Stomach smooth muscle (tissue), 2 donors: ENCODE measurements around the gene FGF14.

Source experiments
- H3K27ac ChIP-seq: one replicate; pipeline ENCODE4 v1.7.0; 2013; ENCODE audit warnings: mild to moderate bottlenecking, low read length, inconsistent platforms
- H3K27me3 ChIP-seq, 2 donors: one replicate each; pipeline ENCODE4 v1.7.0; 2013; ENCODE audit warnings: low read length in 2 of 2; ENCODE audit not compliant: insufficient read depth in 2 of 2, control insufficient read depth in 1 of 2
- H3K36me3 ChIP-seq, 2 donors: one replicate each; pipeline ENCODE4 v1.7.0; 2013; ENCODE audit warnings: low read length in 2 of 2; ENCODE audit not compliant: control insufficient read depth in 2 of 2, insufficient read depth in 2 of 2
- H3K4me1 ChIP-seq: one replicate; pipeline ENCODE4 v1.7.0; 2013; ENCODE audit warnings: low read length; ENCODE audit not compliant: control insufficient read depth, insufficient read depth
- H3K4me3 ChIP-seq, 2 donors: one replicate each; pipeline ENCODE4 v1.7.0; 2013; ENCODE audit warnings: low read length in 2 of 2
- H3K9ac ChIP-seq, 2 donors: one replicate each; pipeline ENCODE4 v1.7.0; 2013; ENCODE audit warnings: low read length in 2 of 2, mild to moderate bottlenecking in 1 of 2
- H3K9me3 ChIP-seq, 2 donors: one replicate each; pipeline ENCODE4 v1.7.0; 2013; ENCODE audit warnings: low read length in 2 of 2; ENCODE audit not compliant: control insufficient read depth in 2 of 2
- donor health status: healthy.
- donor health status: Pancreatic carcinoma.

FGF14 gene

DNA sequence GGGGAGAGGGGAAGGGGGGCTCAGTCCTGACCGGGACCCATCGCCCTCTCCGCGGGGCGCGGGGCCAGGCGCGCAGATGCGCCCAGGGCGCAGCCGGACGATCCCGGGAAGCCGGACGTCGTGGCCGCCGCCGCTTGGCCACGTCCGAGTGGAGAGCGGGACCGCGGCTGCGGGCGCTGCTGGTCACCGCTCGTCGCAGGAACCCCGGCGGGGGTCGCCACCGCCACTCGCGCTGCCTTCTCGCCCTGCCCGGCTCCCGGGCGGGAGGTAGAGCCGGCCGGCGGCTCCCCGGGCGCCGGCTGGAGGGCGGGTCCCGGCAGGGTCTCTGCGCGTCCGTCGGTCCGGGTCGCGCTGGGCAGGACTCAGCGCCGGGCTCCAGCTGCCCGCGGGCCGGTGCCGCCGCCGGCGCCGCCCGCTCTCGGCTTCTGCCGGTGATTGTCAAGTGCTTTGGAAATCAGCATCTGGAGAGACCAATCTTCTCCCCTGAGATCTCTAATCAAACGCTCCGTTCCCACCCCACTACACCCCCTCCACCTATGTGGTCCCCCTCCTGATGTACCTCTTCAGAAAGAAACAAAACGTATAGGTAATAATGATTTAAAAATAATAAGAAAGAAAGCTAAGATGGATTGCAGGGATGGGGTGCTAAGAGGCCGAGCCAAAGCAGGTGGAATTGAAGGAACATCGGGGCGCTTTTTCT lies 484.9 kb downstream of the FGF14 start:
- Histone ChIP-seq H3K27ac (no peak overlapping the region), H3K36me3 (no peaks in the 10 kb centered on the region), H3K4me3 (peak overlapping the region; percentile 24 to 66), H3K9me3 (no peaks in the 10 kb centered on the region), H3K27me3 (peaks cover 36 to 56% of the 10 kb centered on the region in 2 donors), H3K4me1 (peaks cover 17% of the 10 kb centered on the region), H3K9ac (no peak overlapping the region)

DNA sequence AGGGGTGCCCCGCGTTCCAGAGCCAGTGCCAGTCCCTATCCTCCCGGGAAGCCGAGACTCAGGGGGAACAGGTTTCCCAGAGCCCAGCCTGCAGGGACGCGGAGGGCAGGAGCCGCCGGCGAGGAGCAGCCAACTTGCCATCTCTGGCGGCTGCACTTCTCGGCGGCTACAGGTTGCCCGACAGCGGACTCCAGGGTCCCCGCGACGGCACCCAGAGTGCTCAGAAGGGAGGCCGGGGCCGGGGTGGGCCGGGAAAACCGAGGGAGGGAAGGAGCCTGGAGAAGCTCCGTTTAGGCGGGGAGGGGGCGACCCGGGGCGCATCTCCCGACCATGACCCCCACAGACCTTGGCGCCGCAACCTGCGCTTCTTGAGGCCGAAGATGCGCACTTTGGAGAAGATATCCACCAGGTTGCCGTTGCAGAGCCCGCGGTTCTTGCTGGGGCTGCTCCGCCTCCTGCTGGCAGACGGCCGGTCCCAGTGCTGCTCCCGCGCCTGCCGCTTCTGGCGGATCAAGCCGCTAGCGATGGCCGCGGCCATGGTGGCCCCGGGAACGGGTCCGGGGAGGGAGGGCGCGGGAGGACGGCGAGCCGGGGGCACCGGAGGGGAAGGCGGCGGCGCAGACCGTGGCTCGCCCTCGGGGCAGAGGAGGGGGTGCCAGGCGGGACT lies 485.6 kb downstream of the FGF14 start:
- peaks cover 33 to 51% of the 10 kb centered on the region in 2 donors for H3K27me3 ChIP-seq
- H3K9ac ChIP-seq, result no peak overlapping the region
- peaks cover 17% of the 10 kb centered on the region for H3K4me1 ChIP-seq
- H3K9me3 ChIP-seq, result no peaks in the 10 kb centered on the region
- no peaks in the 10 kb centered on the region for H3K36me3 ChIP-seq
- H3K27ac ChIP-seq, result no peak overlapping the region
- H3K4me3 ChIP-seq, result peak overlapping the region; percentile 24 to 66

DNA sequence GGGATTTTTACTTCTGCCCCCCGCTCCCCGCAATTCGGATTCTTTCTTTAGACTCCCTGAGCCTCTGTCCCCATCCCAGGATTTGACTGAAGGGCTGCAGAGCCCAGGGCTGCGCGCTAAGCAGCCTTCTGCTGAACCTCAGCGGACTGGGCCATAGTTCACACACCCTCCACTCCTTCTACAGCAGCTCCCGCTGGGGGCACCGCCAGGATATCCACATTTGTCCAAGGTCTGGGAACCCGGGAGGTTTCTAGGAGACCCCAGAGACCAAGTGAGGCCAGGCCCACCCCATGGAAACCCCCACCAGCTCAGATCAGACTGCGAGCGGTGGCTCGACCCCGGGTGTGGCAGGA lies 486.1 kb downstream of the FGF14 start:
- Histone ChIP-seq H3K9ac (no peak overlapping the region), H3K27me3 (peaks cover 30 to 46% of the 10 kb centered on the region in 2 donors), H3K9me3 (no peaks in the 10 kb centered on the region), H3K4me1 (peaks cover 17% of the 10 kb centered on the region), H3K4me3 (peak overlapping the region in 1 of 2 donors; percentile 66), H3K36me3 (no peaks in the 10 kb centered on the region), H3K27ac (no peak overlapping the region)

DNA sequence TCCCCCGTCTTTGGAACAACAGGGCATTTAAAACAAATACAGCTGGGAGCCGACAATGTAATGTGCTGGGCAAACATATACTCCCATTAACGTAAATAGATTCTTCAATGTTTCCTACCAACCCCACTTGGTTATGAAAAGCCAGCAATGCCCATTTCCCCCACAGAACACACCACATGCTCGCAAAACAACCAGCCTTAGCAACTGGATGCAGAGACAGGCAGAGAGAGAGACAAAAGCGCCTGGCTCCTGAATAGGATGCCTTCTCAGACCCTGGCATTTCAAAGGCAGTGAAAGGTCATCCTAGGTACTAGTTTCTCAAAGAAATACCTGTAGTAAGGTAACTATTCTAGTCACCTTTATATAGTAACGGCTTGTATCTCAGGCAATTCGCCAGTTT lies 486.5 kb downstream of the FGF14 start:
- Histone ChIP-seq H3K27ac (no peak overlapping the region), H3K9ac (no peak overlapping the region), H3K36me3 (no peaks in the 10 kb centered on the region), H3K4me3 (no peak overlapping the region), H3K9me3 (no peaks in the 10 kb centered on the region), H3K4me1 (peaks cover 17% of the 10 kb centered on the region), H3K27me3 (peaks cover 30 to 46% of the 10 kb centered on the region in 2 donors)

DNA sequence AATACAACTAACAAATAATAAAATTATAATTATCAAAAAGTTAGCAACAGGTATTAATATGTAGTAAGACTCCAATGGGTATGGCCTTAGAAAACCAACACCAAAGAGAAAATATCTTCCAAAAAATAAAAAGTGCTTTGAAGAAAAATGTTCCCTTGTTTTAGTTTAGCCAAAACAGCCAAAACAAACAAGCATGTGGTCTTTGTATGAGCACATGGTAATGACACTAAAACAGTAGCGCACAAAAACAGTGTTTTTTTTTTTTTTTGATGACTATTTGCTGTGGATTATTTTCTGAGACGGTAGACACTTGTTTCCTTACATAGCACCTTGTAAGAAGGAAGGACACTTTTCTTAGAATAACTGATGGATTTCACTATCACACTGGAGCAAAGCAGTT lies 490.1 kb downstream of the FGF14 start:
- Histone ChIP-seq H3K27me3 (peaks cover 7 to 15% of the 10 kb centered on the region in 2 donors), H3K9me3 (no peaks in the 10 kb centered on the region), H3K36me3 (no peaks in the 10 kb centered on the region), H3K4me3 (no peak overlapping the region), H3K4me1 (peaks cover 6% of the 10 kb centered on the region), H3K27ac (no peak overlapping the region), H3K9ac (no peak overlapping the region)

DNA sequence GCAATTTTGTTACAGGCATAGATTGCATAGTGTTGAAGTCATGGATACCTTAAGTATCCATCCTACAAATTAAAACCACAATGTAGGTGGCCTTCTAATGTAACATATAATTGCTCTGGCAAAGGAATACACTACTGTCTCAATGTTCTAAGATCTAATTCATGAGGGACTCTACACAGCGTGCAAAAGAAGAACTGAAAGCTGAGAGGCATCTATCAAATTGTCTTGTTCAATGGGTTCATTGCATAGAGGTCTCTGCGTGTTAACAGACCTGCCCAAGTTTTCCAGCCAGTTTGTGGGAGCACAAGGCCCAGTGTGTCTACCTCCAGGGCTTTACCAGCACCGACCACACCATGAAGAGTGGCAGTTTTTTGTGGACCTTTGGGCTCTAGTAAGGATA lies 498.0 kb downstream of the FGF14 start:
- H3K9ac ChIP-seq, result no peak overlapping the region
- H3K4me3 ChIP-seq, result no peak overlapping the region
- no peaks in the 10 kb centered on the region for H3K9me3 ChIP-seq
- no peak overlapping the region for H3K27ac ChIP-seq
- no peaks in the 10 kb centered on the region for H3K4me1 ChIP-seq
- no peaks in the 10 kb centered on the region for H3K27me3 ChIP-seq
- no peaks in the 10 kb centered on the region for H3K36me3 ChIP-seq

DNA sequence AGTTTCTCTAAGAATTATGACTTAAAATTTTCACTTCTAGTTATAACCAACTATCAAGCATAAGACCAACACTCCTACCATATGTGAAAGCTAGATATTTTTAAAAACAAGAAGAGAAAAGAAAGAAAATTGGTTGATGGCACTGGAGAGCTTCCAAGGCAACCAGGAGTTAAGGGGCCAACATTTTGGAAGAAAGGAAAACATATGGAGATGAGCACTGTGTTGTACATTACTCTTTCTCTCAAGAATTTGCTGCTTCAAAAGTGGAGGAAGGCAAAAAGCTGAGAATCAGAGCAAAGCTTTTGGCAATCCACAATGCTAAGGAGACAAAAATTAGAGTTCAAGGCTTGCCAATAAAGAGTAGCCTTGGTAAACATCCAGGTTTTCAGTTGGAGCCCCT lies 503.2 kb downstream of the FGF14 start:
- no peak overlapping the region for H3K4me3 ChIP-seq
- H3K9me3 ChIP-seq, result no peaks in the 10 kb centered on the region

DNA sequence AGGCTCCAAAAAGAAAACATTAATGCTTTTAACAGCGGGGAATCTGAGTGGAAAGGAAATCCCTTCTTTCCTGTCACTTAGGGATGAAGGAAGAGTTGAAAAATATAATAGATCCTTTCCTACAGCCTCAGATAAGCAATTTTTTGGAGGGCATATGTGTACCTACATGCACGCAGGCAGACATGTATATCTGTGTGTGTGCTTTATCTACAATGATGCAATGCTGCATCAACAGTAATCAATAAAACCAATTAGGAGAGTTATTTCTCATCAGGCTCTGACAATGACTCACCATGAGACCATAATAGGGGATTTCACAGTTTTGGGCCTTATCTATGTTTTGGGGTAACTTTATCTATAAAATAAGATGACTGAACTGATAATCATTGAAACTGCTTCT lies 505.3 kb downstream of the FGF14 start:
- no peak overlapping the region for H3K4me3 ChIP-seq
- H3K27ac ChIP-seq, result no peak overlapping the region
- no peaks in the 10 kb centered on the region for H3K4me1 ChIP-seq
- H3K9me3 ChIP-seq, result no peaks in the 10 kb centered on the region
- H3K9ac ChIP-seq, result no peak overlapping the region
- no peaks in the 10 kb centered on the region for H3K27me3 ChIP-seq
- no peaks in the 10 kb centered on the region for H3K36me3 ChIP-seq

More for the DNA sequence above, 503.2 kb downstream of the FGF14 start:
- H3K27me3 ChIP-seq, result no peaks in the 10 kb centered on the region
- no peak overlapping the region for H3K9ac ChIP-seq
- H3K36me3 ChIP-seq, result no peaks in the 10 kb centered on the region
- H3K4me1 ChIP-seq, result no peaks in the 10 kb centered on the region
- H3K27ac ChIP-seq, result no peak overlapping the region

DNA sequence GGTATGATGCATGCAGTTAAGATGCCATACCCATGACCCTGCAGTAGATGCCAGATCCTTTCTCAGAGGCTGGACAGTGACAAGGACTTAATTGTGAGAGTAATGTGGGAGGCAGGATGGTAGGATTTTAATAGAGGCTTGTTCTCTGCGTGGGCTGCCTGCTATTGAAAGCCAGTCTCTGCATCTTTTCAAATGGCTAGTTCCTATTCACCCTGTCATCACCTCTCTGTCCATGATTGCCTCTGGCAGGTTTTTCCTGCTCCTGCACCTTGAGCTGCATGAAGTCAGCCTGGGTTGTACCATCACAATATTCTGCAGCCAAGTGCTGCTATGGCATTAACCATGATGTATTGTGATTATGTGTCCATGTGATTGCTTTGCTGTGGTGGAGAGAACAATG lies 508.8 kb downstream of the FGF14 start:
- no peaks in the 10 kb centered on the region for H3K9me3 ChIP-seq
- no peaks in the 10 kb centered on the region for H3K27me3 ChIP-seq
- H3K27ac ChIP-seq, result no peak overlapping the region
- H3K9ac ChIP-seq, result no peak overlapping the region
- no peak overlapping the region for H3K4me3 ChIP-seq
- H3K4me1 ChIP-seq, result no peaks in the 10 kb centered on the region
- H3K36me3 ChIP-seq, result no peaks in the 10 kb centered on the region

DNA sequence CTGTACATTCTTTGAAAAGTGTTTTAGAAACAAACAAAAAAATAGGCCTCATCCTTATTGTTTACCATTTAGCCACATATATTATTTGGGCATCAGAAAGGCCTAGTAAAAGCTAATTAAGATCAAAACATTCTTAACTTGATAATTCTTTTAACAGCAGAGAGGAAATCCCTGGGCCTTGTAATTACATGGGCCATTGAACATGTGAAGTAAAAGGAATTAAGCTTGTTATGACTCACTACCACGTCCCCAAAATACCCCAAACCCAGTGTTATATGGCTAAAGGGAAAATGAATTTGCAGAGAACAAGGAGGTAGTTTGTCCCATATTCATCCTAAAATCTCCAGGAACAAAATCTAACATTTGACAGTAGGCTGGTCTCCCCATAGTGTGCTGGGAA lies 509.6 kb downstream of the FGF14 start:
- H3K27me3 ChIP-seq, result no peaks in the 10 kb centered on the region
- H3K36me3 ChIP-seq, result no peaks in the 10 kb centered on the region
- H3K4me3 ChIP-seq, result no peak overlapping the region
- H3K9me3 ChIP-seq, result no peaks in the 10 kb centered on the region
- H3K9ac ChIP-seq, result no peak overlapping the region
- H3K27ac ChIP-seq, result no peak overlapping the region
- no peaks in the 10 kb centered on the region for H3K4me1 ChIP-seq

DNA sequence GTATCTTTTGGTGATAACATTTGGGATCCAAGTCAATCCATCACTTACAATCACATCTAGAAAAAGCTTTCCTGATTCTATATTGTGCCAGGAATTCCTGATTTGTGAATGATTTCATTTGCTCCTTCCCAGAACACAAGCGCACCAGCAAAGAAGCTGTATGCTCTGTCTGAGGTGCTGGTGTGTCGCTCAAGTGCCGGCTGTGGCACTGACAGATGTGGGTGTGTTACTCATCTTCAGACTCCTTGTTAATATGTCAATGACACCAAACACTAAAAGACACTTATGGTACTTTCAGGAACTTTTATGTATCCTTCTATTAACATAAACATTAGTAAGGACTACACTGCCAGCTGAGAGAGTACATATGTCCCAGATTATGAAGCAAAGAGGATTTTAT lies 520.3 kb downstream of the FGF14 start:
- no peak overlapping the region for H3K9ac ChIP-seq
- H3K27me3 ChIP-seq, result no peaks in the 10 kb centered on the region
- no peaks in the 10 kb centered on the region for H3K9me3 ChIP-seq
- H3K4me1 ChIP-seq, result no peaks in the 10 kb centered on the region
- H3K4me3 ChIP-seq, result no peak overlapping the region
- H3K36me3 ChIP-seq, result no peaks in the 10 kb centered on the region
- H3K27ac ChIP-seq, result no peak overlapping the region
